ENCODE measurements around the gene CLEC9A.

Gene CLEC9A

DNA sequence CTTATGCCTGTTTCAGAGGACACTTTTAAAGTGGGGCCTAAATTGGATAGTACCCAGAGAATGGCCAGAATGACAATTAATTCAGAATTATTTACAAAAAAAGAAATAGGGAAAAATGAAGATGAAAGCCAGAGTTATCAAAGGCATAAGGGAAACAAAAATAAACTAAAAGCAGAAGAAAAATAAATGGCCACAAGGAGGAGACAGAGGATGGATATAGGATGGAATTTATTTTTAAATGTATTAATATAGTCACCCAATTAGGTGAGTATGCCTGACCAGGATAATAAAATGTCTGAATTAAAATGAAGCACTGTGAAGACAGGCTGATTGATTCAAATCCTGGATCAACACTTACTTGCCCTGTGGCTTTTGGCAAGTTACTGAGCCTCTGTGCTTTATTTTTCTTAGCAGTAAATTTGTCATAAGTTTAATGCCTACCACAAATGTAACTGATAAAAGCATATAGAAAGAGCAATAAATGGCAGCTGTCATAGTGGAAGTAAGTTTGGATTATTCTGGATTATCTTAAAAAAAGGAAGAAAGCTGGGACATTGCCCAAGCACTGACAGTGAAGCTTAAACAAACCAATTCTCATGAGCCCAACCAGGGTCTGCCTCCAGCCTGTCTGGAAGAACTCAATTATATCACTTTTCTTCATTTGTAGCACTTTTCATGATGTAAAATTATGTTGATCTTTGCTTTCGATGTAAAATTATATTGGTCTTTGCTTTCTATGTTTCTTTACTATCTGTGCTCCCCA is 3.5 kb downstream of the CLEC9A start:
- Mint-ChIP-seq H3K9me3 (no peaks in the 10 kb centered on the region), H3K4me1 (no peaks in the 10 kb centered on the region), H3K36me3 (no peaks in the 10 kb centered on the region), H3K4me3 (no peak overlapping the region), H3K27ac (no peak overlapping the region)
- DNase-seq (ENCODE audit: low spot score in 2 of 2) = no peak
- ATAC-seq = no peak

DNA sequence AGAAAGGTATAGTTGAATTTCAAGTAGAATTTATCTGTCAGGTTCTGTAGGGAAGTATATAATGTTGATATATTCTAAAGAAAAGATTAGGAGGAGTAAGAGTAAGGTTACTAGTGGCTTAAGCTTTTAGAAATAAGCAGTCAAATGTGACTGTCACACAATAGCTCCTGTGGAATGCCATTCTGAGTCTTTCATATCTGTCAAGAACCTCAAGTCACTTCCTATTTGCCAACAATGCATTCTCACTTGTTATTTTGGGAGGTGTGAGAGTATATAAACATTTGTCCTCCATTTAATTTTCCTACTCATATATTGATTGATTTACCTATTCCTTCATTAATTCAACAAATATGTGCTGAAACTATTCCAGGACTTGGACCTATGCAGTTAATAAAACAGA is 11.7 kb downstream of the CLEC9A start:
- H3K27ac Mint-ChIP-seq = no peak overlapping the region
- H3K4me3 Mint-ChIP-seq = no peak overlapping the region
- H3K4me1 Mint-ChIP-seq = no peaks in the 10 kb centered on the region
- no peaks in the 10 kb centered on the region for H3K9me3 Mint-ChIP-seq
- ATAC-seq (no peak), DNase-seq (ENCODE audit: low spot score in 2 of 2) (no peak)
- no peaks in the 10 kb centered on the region for H3K36me3 Mint-ChIP-seq

DNA sequence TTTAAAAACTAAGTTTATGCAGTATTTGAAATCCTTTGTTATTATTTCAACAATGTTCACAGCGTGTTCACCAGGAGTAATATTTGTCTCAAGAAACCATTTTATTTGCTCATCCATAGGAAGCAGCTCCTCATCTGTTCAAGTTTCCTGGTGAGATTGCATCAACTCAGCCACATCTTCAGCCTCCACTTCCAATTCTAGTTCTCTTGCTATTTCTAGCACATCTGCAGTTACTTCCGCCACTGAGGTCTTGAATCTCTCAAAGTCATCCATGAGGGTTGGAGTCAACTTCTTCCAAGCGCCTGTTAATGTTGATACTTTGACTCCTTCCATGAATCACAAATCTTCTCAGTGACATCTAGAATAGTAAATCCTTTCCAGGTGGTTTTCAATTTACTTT is 18.0 kb downstream of the CLEC9A start:
- H3K4me3 Mint-ChIP-seq = no peak overlapping the region
- peaks cover 9% of the 10 kb centered on the region for H3K4me1 Mint-ChIP-seq
- H3K27ac Mint-ChIP-seq = no peak overlapping the region
- ATAC-seq (no peak), DNase-seq (ENCODE audit: low spot score in 2 of 2) (no peak)
- no peaks in the 10 kb centered on the region for H3K9me3 Mint-ChIP-seq
- H3K36me3 Mint-ChIP-seq = no peaks in the 10 kb centered on the region

DNA sequence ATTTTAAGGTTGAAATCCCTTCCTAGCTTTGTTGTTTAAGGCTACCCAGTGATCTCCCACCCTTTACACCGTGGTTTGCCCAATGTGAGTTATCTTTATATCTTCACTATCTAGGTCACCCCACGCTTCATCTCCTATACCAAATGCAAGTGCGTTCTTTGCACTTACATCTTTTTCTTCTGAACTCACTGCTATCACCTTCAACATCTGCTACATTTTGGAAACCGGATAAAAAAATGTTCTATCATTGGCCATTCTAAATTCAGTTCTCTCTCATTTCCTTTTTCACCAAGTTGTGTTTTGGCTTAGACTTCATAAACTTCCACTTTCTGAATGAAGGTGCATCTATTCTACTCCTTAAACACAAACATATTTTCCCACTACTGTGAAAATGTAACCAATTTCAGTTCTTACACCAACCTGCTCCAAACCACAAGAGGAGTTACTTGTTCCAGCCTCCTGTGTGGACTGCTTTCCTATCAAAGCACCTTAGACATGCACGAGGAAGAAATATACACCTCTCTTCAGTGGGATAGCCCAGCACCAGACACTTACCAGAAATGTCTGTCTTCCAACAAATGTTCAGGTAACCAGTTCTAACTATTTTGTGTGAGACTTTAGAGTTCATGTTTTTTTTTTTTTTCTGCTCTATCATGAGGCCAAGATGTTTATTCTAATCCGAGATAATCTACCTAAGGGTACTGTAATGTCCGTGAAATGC is 21.9 kb downstream of the CLEC9A start:
- Mint-ChIP-seq H3K36me3 (no peaks in the 10 kb centered on the region), H3K4me3 (no peak overlapping the region), H3K4me1 (peaks cover 9% of the 10 kb centered on the region), H3K9me3 (no peaks in the 10 kb centered on the region), H3K27ac (no peak overlapping the region)
- no peak for ATAC-seq
- DNase-seq (ENCODE audit: low spot score in 2 of 2) = no peak

DNA sequence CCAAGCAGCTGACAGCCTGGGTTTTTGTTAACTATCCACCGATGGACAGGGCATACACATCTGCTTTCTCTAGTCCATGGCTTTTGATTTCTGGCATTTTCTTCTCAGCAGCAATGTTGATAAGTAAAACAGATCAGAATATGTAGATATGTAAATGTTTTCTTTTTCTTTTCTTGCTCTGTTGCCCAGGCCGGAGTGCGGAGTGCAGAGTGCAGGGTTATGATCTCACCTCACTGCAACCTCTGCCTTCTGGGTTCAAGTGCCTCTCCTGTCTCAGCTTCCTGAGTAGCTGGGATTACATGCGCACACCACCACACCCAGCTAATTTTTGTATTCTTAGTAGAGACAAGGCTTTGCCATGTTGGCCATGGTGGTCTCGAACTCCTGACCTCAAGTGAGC is 27.9 kb downstream of the CLEC9A start:
- no peak for ATAC-seq
- Mint-ChIP-seq H3K36me3 (no peaks in the 10 kb centered on the region), H3K9me3 (no peaks in the 10 kb centered on the region), H3K27ac (no peak overlapping the region), H3K4me1 (no peaks in the 10 kb centered on the region), H3K4me3 (no peak overlapping the region)
- no peak for DNase-seq (ENCODE audit: low spot score in 2 of 2)

DNA sequence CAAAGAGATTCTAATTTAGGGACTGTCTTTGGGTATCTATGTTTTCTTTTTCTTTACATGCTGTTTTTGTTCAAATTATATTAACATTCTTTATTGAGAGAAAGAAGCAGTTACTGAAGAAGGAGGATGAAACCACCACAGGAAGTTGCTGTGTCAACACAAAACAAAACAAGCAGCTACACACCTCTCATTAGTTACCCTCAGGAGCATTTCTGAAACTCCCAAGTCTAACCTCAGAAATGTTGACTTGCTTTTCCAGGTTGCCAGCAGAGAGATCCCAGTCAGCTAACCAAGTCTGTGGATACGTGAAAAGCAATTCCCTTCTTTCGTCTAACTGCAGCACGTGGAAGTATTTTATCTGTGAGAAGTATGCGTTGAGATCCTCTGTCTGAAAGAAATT is 34.8 kb downstream of the CLEC9A start:
- Mint-ChIP-seq H3K27ac (no peak overlapping the region), H3K36me3 (no peaks in the 10 kb centered on the region), H3K9me3 (no peaks in the 10 kb centered on the region), H3K4me1 (no peaks in the 10 kb centered on the region), H3K4me3 (no peak overlapping the region)
- no peak for DNase-seq (ENCODE audit: low spot score in 2 of 2)
- no peak for ATAC-seq

DNA sequence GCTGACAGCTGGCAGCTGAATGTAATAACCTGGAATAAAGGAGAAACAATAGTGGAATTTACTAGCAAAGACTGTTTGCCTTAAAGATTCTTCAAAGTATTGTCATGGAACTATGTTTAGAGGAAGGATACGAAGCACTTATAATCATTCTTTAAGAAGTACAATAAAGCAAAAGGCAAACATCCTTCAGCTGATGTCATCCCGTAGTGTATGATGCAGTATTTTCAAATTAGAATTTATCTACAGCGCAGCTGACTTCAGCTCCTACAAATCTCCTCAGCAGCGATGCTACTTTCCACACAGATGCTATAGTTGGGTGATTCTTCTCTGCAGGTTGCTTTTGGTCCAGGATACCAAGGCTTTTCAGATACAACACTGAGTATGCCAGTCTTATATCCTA is 36.8 kb downstream of the CLEC9A start:
- no peaks in the 10 kb centered on the region for H3K36me3 Mint-ChIP-seq
- H3K9me3 Mint-ChIP-seq = no peaks in the 10 kb centered on the region
- H3K27ac Mint-ChIP-seq = no peak overlapping the region
- ATAC-seq (no peak), DNase-seq (ENCODE audit: low spot score in 2 of 2) (no peak)
- H3K4me1 Mint-ChIP-seq = no peaks in the 10 kb centered on the region
- no peak overlapping the region for H3K4me3 Mint-ChIP-seq

DNA sequence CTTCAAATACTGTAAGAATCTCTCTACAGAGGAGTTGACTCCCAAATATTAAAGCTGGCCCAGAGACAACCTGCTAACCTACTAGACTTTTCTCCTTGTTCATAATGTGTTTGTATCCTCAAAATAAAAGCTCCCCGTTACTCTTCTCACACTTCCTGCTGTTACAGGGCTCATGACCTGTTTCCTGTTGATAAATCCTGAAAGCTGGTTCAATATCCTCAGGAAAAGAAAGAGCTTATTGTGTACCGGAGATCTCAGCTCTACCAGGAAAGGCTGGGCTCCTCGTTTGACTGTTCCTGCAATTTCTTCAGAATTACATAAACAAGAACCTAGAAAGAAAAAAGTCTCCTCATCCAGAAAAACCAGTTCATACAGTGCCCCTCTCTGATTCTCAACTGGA is 37.5 kb downstream of the CLEC9A start:
- Mint-ChIP-seq H3K4me1 (no peaks in the 10 kb centered on the region), H3K36me3 (no peaks in the 10 kb centered on the region), H3K4me3 (no peak overlapping the region), H3K27ac (no peak overlapping the region), H3K9me3 (no peaks in the 10 kb centered on the region)
- DNase-seq (ENCODE audit: low spot score in 2 of 2) (no peak), ATAC-seq (no peak)

DNA sequence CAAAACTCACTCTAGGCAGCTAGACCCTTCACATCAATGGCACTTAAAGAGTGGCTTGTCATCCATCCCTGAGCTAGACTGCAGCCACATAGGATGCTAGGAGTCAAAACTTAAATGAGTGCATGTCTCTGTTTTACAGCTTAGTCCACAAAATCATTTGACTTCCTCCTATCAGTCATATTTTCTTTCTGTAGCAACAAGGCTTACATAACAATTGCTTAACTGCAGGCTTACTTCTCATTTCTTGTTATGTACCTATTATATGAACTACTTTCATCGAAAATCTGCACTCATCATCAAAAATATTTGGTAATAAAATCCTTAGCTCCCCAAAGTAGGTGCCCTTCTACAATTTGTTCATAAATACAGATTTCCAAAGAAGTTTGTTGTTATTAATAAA is 38.2 kb downstream of the CLEC9A start:
- H3K4me3 Mint-ChIP-seq = no peak overlapping the region

DNA sequence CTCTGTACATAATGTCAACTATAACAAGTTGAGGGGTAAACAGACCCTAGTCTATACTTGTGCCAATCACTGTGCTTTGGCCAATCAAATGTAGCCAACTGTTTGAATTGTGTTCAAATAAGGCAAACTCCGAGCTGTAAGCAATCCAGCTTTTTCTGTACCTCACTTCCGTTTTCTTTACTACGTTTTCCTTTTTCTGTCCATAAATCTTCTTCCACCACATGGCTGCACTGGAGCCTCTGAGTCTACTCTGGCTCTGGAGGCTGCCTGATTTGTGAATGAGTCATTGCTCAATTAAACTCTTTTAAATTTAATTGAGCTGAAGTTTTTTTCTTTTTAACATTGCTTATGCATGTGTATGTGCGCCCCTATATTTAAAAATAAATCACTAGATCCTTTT is 38.6 kb downstream of the CLEC9A start:
- Mint-ChIP-seq H3K36me3 (no peaks in the 10 kb centered on the region), H3K4me1 (no peaks in the 10 kb centered on the region), H3K9me3 (no peaks in the 10 kb centered on the region), H3K27ac (no peak overlapping the region), H3K4me3 (no peak overlapping the region)
- DNase-seq (ENCODE audit: low spot score in 2 of 2) (no peak), ATAC-seq (no peak)

More for the DNA sequence above, 38.2 kb downstream of the CLEC9A start:
- DNase-seq (ENCODE audit: low spot score in 2 of 2) (no peak), ATAC-seq (no peak)
- Mint-ChIP-seq H3K36me3 (no peaks in the 10 kb centered on the region), H3K4me1 (no peaks in the 10 kb centered on the region), H3K27ac (no peak overlapping the region), H3K9me3 (no peaks in the 10 kb centered on the region)

DNA sequence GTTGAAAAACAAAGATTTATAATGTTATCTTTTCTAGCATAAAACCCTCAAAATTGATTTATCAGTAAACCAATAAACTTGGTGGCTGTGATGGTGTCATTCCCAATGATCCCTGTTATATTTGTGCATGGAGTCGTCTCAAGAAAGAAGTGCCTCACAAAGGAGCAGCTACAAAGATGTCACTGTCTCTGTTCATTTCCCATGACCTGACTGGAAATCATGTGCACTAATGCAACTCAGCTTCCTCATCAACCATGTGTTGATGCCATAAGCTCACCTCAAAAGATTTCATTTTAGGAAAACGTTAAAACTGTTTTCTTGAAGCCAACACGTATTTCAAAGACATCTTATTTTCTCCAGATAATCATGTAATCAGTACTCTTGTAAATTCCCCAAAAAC is 39.5 kb downstream of the CLEC9A start:
- H3K4me3 Mint-ChIP-seq = no peak overlapping the region
- H3K27ac Mint-ChIP-seq = no peak overlapping the region
- no peaks in the 10 kb centered on the region for H3K4me1 Mint-ChIP-seq
- no peak for ATAC-seq
- no peaks in the 10 kb centered on the region for H3K36me3 Mint-ChIP-seq
- DNase-seq (ENCODE audit: low spot score in 2 of 2) = no peak
- H3K9me3 Mint-ChIP-seq = no peaks in the 10 kb centered on the region

DNA sequence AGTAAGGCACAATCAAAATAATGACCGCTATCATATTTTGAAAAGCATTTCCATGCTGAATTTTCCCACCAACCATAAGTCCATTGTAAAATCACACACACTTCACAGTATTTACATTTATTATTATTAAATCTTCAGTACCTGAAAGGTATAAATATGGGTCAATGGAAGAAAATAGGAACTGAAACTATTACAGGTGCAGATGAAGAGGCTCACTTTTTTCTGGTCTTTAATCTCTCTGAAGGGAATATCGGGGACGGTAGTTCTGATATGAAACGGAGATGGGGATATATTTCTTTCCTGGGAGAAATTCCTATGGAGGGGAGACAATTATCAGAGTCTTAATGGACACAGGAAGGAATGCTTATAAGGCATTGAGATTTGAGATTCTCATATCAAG is 39.9 kb downstream of the CLEC9A start:
- ATAC-seq = no peak
- Mint-ChIP-seq H3K4me3 (no peak overlapping the region), H3K9me3 (no peaks in the 10 kb centered on the region), H3K4me1 (no peaks in the 10 kb centered on the region), H3K27ac (no peak overlapping the region), H3K36me3 (no peaks in the 10 kb centered on the region)
- DNase-seq (ENCODE audit: low spot score in 2 of 2) = no peak

DNA sequence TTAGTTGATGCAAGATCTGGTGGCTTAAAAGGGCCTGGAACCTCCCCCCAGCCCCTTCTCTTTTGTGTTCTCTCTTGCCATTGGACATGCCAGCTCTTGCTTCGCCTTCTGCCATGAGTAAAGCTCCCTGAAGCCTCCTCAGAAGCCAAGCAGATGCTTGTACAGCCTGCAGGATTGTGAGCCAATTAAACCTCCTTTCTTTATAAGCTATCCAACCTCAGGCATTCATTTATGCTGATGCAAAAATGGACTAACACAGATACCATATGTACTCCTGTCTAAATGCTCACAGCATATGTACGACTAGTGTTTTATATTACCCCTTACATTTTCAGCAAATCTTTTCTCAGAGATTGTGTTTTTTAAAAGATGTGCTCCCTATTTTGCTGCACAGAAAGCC is 41.6 kb downstream of the CLEC9A start:
- Mint-ChIP-seq H3K27ac (no peak overlapping the region), H3K4me3 (no peak overlapping the region), H3K9me3 (no peaks in the 10 kb centered on the region), H3K36me3 (no peaks in the 10 kb centered on the region), H3K4me1 (no peaks in the 10 kb centered on the region)
- DNase-seq (ENCODE audit: low spot score in 2 of 2) (no peak), ATAC-seq (no peak)

DNA sequence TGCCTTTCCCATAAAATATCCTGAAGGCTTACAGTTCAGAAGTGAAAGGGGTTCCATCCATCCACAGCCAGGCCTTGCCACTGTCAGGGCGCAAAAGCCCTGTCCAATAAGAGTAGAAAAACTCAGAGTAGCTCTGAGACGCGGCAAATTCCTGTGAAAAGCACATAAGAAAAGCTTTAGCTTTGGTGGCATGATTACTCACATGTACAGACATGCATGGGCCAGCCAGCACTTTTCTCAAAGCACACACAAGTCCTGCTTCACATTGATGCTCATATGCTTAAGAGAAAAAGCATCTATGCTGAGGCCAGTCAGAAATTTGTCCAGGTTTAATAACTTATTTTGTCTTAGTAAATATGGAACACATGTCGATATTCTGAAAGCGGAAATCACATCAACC is 42.8 kb downstream of the CLEC9A start:
- no peak for ATAC-seq
- no peak for DNase-seq (ENCODE audit: low spot score in 2 of 2)
- Mint-ChIP-seq H3K4me3 (no peak overlapping the region), H3K4me1 (no peaks in the 10 kb centered on the region), H3K9me3 (no peaks in the 10 kb centered on the region), H3K27ac (no peak overlapping the region), H3K36me3 (no peaks in the 10 kb centered on the region)

DNA sequence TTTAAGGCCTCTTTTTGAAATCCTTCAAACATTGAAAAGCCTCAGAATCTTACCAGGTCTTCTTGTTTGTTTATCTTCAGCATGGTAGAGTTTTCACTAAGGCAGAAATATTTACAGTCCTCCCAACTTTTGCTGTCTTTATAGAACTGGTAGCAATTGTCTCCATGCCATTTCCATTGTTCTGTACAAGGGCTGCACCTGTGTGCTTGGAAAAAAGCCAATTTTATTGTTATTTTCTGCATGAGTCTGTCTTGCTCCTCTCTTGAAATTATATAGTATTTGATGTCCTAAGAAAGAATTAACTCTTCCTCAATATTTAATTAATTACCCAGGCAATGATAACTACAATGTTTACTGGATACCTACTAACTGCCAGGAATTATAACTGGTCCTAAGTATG is 45.0 kb downstream of the CLEC9A start:
- Mint-ChIP-seq H3K9me3 (no peaks in the 10 kb centered on the region), H3K36me3 (no peaks in the 10 kb centered on the region), H3K4me3 (no peak overlapping the region), H3K4me1 (no peaks in the 10 kb centered on the region), H3K27ac (no peak overlapping the region)
- ATAC-seq = no peak
- DNase-seq (ENCODE audit: low spot score in 2 of 2) = no peak

DNA sequence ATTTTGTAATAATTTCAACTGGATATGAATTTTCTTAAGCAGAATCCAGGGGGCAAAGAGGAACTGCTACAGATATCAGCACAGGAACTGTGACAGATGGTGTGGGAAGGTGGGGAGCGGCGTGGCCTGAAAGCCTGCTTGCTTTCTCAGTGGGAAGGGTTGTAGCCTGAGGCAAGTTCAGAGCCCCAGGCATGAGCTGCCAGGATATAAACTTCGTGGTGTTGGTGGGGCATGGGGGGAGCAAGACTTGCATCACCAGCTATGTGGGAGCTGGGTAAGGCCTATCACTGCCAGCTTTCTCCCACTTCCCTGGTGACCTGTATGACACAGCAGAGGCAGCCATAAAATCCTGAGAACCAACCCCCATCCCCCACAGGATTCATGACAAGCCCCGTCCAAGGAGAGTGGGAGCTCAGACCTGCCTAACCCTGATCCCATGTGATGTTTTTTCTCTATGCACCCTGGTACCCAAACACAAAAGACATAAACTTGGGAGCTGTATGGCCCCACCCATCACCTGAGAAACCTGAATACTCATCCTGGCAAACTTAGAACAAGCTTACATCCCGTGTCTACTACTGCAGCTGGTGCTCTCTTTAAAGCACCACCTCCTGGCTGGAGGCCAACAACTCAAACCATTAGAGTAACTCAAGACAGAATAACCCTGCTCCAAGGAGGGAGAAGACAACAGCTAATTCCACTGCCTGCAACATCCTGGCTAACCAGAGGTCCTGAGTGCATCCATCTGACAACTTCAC is 51.8 kb downstream of the CLEC9A start:
- ATAC-seq = no peak
- DNase-seq (ENCODE audit: low spot score in 2 of 2) = no peak
- Mint-ChIP-seq H3K4me3 (no peak overlapping the region), H3K4me1 (no peaks in the 10 kb centered on the region), H3K27ac (no peak overlapping the region), H3K36me3 (no peaks in the 10 kb centered on the region), H3K9me3 (peaks cover 11% of the 10 kb centered on the region)

Measured in stimulated activated effector memory CD8-positive, alpha-beta T cell treated with anti-CD3 and anti-CD28 coated beads, Interleukin-12 subunit alpha, Interleukin-12 subunit beta, amount 100 ng/mL, for 72 hours (primary cell).